ENCODE results near the gene CPLX3.

Gene CPLX3

DNA sequence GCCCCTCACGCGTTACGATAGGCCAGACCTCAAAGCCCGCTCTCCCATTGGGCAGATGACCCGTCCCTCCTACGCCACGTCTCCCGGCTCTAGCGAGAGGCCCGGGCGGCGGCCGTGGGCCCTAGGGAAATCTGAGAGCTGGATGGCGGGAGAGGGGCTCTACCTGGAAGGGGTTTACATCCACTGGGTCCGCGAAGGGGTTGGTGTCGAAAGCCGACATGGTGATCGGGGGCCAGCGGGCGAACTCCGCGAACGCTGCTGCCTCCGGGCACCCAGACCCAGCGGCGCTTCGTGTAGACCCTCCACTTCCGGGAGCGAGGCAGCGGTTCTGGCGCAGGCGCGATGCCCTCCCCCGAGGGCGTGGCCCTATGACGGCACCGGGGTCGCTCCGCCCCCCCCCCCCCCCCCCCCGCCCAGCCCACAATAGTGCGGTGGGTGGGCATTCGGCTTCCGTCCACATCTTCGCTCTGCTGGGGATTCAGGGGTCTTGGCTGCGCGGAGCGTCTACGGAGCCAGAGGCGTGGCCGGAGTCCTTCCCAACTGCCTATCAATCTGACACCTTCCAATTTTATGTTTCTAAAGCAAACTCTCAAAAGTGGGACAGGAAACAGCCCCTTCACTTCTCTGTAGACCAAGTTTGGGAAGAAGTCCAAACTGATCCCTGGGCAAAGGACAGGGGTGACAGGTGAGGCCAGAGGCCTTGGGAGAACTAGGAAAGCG, 46.8 kb downstream of the CPLX3 start, which contains the start of gene SCAMP2:
TSS of gene SCAMP2 (minus strand) at position 330 of the 720 bp plus-strand sequence. CDS start at position 220, 110 bp downstream.
- peak; percentile 83 for DNase-seq (ENCODE audit: low read depth)

DNA sequence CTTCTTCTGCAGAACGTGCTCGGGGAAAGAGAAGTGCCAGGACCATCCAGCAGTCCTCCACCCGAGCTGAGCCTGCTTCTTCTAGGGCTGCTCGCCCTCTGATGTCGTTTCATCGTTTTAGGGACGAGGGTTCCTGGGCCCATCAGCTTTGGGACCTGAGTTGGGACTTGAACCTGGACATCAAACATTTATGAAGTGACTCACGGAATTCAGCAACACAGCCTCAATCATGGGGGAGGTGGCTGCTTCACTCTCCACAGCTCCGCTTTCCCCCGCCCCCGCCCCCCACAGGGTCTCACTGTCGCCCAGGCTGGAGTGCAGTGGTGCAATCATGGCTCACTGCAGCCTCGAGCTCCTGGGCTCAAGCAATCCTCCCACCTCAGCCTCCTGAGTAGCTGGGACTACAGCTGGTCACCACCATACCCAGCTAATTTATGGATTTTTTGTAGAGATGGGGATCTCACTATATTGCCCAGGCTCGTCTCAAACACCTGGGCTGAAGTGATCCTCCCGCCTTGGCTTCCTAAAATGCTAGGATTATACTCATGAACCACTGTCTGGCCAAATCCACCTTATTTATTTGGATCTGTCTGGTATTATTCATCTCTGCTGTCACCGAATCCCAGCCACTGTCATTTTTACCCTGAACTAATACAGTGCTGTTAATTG, 47.5 kb downstream of the CPLX3 start:
- DNase-seq (ENCODE audit: low read depth) = no peak

DNA sequence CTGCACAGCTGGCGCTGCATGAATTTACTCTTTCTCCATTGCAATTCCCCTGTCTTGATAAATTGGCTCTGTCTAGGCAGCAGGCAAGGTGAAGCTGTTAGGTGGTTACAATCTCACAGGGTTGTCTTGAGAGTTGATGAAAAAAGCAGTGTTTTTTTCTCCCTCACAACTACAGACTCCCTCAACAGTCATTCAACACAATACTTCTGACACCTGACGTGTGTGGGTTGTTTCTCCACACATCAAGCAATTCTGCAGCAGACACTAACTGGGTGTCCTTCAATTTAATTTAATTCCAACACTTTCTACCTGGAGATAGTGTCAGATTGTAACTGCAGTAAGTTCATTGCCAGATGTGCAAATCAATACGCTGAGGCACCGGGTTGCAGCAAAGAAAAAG, 51.8 kb downstream of the CPLX3 start:
- no peak for DNase-seq (ENCODE audit: low read depth)

Measured in activated gamma-delta T cell treated with anti-CD3 and anti-CD28 coated beads, Interleukin-2, amount 50 U/mL, for 16 hours (primary cell).